PC-9 (cell line): ENCODE results near the gene TMEM219.

Experiments
- CTCF ChIP-seq: fragments of 200-600 bp; sonication (generic); conservative IDR thresholded peaks from 2 replicates; pipeline ENCODE4 v1.6.1; 2017; ENCODE audit warnings: mixed run types, antibody characterized with exemption, mild to moderate bottlenecking, moderate library complexity
- EZH2 ChIP-seq: fragments of 200-600 bp; sonication (generic); IDR thresholded peaks from 2 replicates; pipeline ENCODE4 v1.8.0; 2017; ENCODE audit warnings: antibody characterized with exemption, low read depth

- TF ChIP-seq CTCF: no peak
- TF ChIP-seq EZH2: no peak
Observed at GRCh38 chr16:29987371-29988085, 25.6 kb downstream of the TMEM219 start.
